GM19452 (cell line): ENCODE results near the gene NPPB.

Experiments used
- ATAC-seq: cut with Tn5 transposase; IDR thresholded peaks from one replicate; pipeline ENCODE4 v1.9.1; 2021; ENCODE audit not compliant: unreplicated experiment

Gene NPPB

DNA sequence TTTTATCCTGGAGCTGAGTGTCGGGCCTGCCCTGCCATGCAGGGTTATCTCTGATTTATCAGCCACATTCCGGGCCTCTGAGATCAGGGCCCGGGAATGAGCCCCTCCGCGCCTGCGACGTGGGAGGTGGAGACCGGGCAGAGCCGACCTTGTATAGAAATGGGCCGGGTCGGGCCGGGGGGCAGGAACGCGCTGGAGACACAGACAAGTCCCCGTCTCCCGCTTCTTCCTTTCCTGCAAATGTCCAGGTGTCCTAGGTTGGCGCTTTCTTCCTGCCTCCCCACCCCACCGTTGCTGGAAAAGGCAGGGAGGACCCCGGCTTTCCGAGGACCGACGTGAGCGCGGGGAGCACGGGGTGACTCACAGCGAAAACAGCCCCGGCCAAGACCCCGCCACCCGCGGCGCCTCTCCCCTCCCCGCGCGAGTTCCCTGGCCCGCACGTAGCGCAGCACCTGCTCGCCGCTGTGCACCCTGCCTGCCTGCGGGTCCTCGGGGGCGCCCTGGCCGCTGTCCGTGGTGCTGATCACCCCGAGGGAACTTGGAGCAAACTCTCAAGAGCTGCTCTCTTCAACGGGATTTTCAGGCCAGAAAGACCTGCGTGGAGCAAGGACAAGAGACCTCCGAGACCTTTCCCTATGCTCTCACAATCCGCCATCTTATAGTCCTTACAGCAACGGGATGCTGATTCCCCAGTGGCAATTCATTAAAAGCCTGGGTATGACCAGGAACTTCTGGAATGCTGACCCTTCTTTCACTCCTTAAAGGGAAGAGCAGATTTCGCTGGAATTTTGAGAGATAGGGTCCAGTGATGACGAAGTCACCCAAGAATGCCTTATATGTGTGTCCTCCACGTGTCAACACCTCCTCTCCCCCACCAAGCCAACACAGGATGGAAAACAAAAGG is 475 bp upstream of the NPPB start:
- ATAC-seq = no peak

DNA sequence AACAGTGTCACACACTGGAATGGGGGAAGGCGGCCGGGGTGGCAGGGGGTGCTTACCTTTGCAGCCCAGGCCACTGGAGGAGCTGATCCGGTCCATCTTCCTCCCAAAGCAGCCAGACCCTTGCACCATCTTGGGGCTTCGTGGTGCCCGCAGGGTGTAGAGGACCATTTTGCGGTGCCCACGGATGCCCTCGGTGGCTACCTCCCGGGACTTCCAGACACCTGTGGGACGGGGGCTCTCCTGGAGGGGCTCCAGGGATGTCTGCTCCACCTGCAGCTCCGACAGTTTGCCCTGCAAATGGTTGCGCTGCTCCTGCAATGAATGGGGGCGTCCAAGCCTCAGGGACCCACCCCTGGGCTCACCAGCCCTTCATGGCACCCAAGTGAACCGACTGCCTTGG is 587 bp downstream of the NPPB start:
- no peak for ATAC-seq

DNA sequence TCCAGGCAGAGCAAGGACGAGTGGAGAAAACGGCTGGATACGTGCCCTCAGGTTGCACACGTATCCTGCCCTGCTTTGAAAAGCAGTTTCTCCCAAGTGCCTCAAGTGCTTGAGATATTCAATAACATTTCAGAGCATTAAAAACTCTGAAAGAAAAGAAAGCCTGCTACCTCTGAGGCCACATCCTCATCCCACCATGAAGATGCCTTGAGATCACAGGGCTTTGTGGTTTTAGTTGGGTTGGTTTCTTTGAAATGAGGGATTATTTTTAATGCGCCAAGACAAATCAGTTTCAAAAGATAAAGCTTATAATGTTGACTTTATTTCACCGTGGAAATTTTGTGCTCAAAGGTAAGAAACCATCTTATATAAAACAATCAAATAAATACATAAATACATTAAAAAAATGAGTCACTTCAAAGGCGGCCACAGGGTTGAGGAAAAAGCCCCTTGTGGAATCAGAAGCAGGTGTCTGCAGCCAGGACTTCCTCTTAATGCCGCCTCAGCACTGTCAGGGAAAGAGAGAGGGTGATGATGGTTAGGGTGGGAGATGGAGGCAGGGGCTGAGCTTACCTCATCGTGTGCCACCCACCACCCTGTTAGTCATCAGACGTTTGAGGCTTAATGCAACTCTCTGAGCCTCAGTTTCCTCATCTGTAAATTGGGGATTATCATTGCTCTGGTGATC is 1.4 kb downstream of the NPPB start:
- ATAC-seq = no peak

DNA sequence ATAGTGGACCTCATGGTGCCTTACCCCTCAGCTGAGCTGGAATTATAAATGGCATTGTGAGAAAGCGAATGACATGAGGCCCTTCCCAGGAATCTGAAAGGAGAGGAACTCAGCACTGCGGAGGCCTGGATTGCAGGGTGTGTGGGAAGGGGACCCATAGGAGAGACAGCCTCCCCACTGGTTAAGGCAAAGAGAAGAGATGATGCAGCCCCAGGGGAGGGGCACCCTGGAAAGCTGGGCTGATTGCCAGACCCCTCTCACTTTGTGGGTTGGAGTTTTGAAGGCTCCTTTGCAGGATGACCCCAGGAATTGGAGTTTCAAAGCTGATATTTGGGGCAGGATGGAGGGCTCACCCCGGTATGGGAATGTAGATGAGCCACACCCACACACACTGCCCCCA is 2.0 kb downstream of the NPPB start:
- ATAC-seq = no peak

DNA sequence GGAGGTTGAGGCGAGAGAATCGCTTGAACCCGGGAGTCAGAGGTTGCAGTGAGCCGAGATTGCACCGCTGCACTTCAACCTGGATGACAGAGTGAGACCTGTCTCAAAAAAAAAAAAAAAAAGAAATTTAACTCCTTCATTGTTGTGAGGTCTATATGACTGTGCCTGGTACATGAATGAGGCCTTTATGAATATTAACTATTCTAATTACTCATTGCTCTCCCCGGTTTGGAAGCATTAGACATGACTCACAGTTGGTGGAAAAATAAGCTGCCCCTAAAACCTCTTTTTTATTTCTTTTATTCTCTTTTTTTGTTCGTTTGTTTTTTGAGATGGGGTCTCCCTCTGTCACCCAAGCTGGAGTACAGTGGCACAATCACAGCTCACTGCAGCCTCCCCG is 3.3 kb downstream of the NPPB start:
- no peak for ATAC-seq

DNA sequence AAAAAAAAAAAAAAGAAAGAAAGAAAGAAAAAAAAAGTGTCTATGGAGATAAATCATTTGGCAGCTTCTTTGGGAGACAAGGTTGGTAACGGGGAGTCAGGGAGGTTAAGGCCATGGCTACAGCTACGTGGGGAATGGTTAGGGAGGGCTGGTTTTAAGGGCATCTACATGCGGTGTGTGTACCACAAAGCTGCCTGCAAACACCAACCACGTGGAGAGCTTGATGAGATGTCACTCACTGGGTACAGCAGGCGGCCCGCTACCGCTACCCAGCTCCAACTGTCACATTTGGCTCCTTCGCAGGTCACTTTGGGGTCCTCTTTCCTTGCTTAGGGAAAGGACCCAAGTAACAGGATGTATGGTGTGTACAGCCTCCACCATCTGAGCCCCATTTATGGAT is 4.2 kb downstream of the NPPB start:
- no peak for ATAC-seq

DNA sequence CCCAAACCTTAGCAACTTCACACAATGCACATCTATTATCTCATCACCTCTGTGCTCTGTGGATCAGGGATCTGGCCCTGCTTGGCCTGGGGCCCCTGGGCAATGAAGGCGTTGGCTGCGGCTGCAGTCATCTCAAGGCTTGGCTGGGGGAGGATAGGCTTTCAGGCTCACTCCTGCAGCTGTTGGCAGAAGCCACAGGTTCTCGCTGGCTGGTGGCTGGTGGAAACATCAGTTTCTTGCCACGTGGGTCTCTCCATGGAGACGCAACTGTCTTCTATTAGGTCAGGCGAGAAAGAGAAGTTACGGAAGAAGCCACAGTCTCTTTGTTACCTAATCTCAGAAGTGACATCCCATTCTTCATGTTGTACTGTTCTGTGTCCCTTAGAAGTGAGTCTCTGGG is 7.6 kb downstream of the NPPB start:
- no peak for ATAC-seq

GRCh38 chr1:11850156-11850555 is 8.6 kb downstream of the NPPB start:
- ATAC-seq = no peak

- ATAC-seq = no peak
Observed at GRCh38 chr1:11848373-11848700, 10.4 kb downstream of the NPPB start.

GRCh38 chr1:11847667-11848372 is 10.9 kb downstream of the NPPB start, which contains the start of gene NPPA:
TSS of gene NPPA (minus strand) at chr1:11847783. CDS start at chr1:11847684, 99 bp downstream.
- ATAC-seq = no peak

DNA sequence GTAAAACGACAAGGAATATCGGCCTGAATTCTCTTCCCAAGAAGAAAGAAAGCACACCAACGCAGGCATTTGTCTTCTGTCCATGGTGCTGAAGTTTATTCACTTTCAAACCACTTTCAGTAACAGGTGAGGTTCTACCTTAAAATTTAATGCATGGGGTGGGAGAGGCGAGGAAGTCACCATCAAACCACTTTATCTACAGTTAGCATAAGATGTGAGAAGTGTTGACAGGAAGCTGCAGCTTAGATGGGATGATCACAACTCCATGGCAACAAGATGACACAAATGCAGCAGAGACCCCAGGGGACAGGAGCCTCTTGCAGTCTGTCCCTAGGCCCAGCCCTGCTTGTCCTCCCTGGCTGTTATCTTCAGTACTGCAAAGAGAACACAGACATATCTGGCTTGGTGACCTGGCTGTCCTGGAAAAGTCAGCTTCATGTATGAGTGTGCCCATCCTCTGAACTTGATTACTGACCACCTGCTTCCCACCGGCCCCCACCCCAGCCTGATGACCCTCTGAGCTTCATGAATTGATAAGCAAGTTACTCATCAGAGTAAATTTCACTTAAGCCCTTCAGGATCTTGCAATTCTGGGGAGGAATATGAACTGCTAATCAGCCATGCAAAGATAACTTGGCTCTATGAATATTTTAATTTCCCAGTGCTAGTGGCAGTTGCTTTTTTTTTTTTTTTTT is 13.0 kb downstream of the NPPB start:
- ATAC-seq = no peak

- no peak for ATAC-seq
Observed at GRCh38 chr1:11842154-11843041, 16.3 kb downstream of the NPPB start.

GRCh38 chr1:11841245-11842153 is 17.2 kb downstream of the NPPB start:
- no peak for ATAC-seq

GRCh38 chr1:11839727-11840705 is 18.7 kb downstream of the NPPB start:
- no peak for ATAC-seq

DNA sequence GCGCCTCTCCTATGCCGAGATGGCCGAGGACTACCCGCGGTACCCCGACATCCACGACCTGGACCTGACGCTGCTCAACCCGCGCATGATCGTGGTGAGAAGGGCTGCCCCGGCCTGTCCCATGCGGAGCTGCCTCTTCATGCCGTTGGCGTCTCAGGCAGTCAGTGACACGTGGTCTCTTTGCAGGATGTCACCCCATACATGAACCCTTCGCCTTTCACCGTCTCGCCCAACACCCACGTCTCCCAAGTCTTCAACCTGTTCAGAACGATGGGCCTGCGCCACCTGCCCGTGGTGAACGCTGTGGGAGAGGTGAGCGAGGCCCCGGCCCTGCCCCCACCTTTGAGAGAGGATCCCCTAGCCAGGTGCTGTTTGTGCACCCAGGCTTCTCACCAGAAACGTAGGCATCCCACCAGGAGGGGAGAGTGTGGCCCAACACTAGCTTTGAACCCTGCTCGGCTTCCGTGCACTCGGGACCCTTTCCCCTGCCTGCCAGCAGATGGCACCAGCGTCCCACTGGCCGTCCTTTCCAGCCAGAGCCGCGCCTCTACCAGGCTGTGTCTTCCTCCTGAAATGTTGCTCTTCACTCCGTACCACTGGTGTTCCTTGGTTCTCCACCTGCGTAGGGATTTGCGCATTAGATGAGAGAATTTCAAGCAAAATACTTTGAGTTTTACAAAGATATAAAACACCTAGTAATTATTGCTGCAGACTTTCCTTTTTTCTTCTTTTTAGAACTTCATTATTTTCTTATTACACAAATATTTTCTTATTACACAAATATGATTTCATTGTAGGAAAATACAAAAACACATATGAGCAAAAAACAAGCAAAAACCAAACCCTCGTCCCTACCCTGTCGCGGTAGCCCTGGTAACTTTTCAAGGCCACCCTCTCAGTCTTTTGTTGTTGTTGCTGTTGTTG is 20.1 kb downstream of the NPPB start:
- no peak for ATAC-seq

- no peak for ATAC-seq
Observed at GRCh38 chr1:11837767-11838348, 20.9 kb downstream of the NPPB start.
